HG03064 (cell line): ENCODE results near the gene CALHM5.
"Not testable (repeated sequence)": the region's sequence is repeated elsewhere in the genome, so short reads cannot be mapped to it uniquely, and the experiment has no call there.

Source experiments
- ATAC-seq: cut with Tn5 transposase; IDR thresholded peaks from one replicate; pipeline ENCODE4 v1.9.1; 2021; ENCODE audit warnings: low read depth; ENCODE audit not compliant: unreplicated experiment

The CALHM5 gene, protein sequence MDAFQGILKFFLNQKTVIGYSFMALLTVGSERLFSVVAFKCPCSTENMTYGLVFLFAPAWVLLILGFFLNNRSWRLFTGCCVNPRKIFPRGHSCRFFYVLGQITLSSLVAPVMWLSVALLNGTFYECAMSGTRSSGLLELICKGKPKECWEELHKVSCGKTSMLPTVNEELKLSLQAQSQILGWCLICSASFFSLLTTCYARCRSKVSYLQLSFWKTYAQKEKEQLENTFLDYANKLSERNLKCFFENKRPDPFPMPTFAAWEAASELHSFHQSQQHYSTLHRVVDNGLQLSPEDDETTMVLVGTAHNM

DNA sequence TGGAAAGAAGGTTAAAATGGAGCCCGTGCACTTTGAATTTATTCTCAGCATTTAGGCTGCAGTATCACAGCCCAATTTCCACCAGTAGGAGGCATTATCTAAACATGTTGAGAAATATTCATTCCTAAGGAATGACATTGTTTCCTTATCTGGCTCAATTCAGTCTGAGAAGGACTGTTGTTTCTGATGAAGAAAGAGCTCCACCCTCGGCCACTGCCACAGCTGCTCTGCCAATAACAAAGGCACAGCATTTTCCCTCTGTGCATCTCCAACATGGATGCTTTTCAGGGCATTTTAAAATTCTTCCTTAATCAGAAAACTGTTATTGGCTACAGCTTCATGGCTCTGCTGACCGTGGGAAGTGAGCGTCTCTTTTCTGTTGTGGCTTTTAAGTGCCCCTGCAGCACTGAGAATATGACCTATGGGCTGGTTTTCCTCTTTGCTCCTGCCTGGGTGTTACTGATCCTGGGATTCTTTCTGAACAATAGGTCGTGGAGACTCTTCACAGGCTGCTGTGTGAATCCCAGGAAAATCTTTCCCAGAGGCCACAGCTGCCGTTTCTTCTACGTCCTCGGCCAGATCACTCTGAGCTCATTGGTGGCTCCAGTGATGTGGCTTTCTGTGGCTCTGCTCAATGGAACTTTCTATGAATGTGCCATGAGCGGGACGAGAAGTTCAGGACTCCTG lies at the start of gene CALHM5:
Gene CALHM5 (plus strand): TSS at position 216 of the 687 bp plus-strand sequence. CDS start 58 bp downstream, at position 274.
- ATAC-seq, result no peak

DNA sequence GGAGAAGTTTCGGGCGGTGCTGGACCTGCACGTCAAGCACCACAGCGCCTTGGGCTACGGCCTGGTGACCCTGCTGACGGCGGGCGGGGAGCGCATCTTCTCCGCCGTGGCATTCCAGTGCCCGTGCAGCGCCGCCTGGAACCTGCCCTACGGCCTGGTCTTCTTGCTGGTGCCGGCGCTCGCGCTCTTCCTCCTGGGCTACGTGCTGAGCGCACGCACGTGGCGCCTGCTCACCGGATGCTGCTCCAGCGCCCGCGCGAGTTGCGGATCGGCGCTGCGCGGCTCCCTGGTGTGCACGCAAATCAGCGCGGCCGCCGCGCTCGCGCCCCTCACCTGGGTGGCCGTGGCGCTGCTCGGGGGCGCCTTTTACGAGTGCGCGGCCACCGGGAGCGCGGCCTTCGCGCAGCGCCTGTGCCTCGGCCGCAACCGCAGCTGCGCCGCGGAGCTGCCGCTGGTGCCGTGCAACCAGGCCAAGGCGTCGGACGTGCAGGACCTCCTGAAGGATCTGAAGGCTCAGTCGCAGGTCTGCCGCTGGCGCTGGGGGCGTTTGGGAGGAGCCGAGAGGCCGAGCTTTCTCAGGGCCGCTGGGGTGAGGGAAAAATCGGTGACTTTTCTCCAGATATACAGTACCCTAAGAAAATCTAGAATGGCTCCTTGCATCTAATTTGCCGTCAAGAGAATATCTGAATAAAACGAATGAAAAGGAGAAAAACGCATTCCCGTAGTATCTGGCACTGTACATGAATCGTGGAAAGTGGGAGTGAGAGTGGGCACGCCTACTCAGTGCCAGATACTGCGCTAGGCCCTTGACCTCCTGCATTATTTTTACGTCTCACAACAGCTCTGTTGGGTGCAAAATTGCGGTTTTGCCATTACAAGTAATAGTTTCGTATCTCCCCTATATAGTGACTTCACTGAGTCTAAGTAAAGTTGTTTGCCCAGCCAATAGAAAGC lies 49.2 kb upstream of the CALHM5 start:
- peak; percentile 90 for ATAC-seq

DNA sequence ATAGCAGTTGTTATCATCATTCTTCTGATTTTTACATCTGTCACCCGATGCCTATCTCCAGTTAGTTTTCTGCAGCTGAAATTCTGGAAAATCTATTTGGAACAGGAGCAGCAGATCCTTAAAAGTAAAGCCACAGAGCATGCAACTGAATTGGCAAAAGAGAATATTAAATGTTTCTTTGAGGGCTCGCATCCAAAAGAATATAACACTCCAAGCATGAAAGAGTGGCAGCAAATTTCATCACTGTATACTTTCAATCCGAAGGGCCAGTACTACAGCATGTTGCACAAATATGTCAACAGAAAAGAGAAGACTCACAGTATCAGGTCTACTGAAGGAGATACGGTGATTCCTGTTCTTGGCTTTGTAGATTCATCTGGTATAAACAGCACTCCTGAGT lies 48.1 kb upstream of the CALHM5 start:
- ATAC-seq, result no peak

DNA sequence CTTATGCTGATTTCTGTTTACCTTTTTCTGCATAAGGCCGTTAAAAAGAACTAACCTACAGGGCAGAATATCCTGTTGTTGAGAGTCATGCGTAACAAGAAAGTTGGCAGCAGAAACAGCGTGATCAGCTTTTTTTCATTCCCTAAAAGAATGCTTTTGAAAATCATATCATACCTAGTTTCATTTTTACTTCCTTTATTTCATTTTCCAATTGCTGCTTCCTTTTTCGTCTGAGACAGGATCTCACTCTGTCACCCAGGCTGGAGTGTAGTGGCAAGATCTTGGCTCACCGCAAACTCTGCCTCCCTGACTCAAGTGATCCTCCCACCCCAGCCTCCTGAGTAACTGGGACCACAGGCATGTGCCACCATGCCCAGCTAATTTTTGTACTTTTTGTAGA lies 46.2 kb upstream of the CALHM5 start:
- ATAC-seq, result no peak

DNA sequence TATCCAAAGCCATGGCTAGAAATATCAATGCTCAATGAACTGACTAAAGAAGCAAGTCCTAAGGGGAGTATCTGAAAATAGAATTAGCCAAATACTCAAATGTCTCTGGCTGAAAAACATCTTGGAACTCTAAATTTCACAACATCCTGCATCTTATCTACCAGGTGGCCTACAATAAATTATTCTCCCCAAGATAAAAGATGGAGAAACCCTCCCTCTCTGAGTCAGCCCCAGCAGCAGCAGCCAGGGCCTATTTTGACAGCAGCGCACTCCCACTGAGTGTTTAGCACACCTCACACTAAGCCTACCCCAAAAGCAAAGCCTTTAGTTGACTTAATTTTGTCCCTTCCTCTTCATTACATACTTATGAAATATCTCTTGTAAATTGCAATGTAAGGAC lies 44.3 kb upstream of the CALHM5 start:
- no peak for ATAC-seq

DNA sequence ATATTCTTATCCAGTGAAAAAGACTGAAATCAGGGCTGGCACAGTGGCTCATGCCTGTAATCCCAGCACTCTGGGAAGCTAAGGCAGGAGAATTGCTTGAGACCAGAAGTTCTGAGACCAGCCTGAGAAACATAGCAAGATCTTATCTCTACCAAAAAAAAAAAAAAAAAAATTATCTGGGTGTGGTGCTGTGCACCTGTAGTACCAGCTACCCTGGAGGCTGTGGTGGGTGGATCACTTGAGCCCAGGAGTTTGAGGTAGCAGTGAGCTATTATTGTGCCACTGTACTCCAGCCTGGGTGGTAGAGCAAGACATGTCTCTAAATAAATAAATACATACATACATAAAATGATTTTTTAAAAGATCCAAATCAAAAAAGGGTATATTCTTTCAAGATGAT lies 43.9 kb upstream of the CALHM5 start:
- no peak for ATAC-seq

DNA sequence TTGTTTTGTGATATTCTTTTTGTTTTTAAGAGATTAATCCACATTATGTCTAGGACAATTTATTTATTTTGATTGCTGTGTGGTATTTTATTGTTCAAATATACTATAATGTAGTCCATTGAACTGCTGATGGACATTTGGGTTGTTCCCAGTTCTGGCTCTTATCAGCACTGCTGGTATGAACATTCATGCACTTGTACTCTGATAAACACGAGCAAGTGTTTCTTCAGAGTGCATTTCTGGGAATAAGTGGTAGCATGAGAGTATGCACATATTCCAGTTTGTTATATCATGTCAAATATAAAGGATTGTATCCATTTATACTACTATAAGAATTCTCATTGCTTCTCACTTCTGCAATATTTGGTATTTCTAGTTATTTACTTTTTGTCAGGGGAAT lies 43.1 kb upstream of the CALHM5 start:
- no peak for ATAC-seq

DNA sequence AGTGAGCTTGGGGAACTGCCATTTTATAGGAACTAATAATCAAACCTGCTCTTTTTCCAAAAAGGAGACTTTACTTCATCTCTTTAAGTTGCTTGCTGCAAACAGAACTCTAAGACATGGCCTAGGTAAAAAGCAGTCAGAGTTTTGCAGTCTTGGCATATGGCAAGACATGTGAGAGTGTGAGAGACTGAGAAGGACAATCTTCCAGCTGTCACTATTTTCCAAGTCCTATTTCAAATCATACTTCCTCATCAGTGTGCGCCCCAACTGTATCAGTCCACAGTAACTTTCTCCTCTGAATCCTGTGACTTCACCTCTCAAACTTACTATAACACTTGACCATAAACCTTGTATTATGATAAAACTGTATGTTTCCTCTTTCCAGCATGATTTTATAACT lies 39.9 kb upstream of the CALHM5 start:
- no peak for ATAC-seq

DNA sequence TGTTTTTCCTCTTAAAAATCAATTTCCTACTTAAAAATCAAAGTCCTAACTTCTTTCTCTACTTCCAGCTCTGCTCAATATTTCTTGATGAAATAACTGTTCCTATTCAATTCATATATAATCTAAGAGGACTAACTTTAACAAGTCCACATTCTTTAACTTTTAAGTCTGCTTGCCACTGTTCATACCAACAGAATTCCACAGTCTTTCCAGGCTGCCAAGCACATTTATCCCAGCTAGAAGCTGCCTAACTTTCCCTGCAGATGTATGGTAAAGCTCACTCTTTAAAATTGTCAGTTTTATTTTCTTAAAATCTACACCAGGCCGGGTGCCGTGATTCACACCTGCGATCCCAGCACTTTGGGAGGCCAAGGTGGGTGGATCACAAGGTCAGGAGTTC lies 38.7 kb upstream of the CALHM5 start:
- no peak for ATAC-seq

DNA sequence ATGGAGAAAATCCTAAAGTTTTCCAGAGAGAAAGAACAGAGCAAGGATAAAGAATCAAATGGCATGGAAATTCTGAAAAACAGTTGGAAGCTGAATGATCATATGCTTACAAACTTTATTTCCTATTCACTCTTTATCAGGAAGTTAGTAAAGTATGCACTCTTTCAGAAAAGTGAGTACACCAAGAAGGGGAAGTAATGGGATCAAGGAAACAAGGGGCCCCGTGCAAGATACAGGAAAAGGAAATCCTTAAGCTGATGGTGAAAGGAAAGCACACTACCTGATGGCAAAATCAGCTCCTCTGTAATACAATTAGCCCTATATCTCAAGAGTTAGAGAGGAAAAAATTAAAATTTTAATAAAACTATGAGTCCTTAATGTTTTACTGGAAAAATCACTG lies 36.3 kb upstream of the CALHM5 start:
- ATAC-seq, result no peak

DNA sequence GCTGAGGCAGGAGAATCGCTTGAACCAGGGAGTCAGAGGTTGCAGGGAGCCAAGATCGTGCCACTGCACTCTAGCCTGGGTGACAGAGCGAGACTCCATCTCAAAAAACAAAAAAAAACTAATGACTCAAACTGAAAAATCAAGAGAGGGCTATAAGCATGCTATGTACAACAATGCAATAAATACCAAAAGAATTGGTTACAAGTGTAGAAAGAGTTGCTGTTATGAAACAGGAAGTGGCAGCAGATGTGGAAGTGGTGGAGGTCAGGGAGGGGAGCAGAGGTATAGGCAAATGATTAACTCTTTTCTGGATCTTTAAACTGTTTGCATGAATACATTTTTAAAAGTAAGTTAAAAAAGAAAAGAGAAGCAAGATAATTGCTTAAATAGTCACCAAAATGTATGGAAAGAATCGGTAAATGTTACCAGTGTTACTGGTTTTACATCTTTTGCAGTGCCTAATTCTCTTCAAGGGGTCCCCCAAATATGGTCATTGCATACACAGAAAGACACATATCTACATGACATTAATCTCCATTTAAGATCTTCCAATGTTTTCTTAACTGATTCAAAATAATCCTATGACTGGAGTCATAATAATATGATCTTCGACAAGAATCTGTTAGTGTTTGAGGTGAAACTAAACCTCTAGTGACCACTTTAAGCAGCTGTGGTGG lies 35.3 kb upstream of the CALHM5 start:
- peak; percentile 100 for ATAC-seq

DNA sequence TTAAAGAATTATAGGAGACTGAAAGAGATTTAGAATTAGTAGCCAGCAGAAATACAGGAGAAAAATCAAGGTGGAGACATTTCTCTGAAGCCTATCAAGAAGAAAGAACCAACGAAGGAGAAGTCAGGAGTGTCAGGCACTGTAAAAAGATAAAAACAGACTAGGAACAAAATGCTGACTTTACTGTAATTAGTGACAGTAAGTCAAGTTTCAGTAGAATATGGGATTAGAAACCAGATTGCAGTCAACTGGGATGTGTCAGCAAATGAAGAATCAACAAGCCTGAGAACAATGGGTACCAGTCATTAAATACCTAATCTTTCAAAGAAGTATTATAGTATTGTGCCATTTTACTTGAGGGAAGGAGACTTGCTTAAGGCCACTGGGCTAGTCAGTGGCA lies 28.7 kb upstream of the CALHM5 start:
- no peak for ATAC-seq

DNA sequence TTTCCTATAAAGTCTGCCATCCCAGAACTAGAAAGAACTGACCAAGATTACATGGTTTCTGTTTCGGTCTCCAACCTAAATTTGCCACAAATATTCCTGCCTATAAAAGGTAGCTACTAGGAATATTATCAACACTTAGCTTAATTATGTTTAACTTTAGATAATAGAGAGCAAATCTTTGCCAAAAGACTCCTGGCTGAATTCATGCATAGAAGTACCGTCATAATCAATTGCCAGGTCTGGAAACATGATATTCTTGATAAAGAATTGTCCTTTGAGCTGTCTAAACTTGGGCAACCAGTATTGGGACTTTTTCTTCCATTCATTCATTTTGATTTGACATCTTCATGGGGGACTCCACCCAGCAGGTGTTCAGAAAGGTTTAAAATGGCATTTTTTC lies 27.8 kb upstream of the CALHM5 start:
- no peak for ATAC-seq

DNA sequence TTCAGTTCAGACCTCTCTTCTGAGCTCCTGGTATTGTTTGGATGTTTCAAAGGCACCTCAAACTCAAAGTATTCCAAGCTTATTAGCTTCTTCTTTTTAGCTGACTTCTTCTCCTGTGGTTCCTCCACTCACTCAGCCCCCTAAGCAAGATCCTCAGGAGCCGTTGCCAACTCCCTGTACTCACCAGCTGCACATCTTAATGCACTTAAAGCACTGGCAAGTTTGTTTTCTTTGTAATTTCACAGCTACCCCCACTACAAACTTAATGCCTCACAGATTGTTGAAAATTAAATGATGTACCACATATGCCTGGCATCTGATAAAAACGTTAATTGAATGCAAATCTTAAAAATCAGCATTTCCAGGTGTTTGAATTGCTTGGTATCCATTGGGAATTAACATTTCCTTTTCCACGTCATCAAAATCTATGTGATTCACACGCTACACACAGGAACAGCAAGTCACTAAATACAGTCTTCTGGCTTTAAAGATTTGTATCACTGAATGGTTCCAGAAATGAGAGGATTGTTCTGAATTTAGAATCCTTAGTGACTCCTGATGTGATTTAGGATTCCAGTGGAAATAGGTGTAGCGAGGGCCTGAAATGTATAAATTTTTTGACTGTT lies 25.8 kb upstream of the CALHM5 start:
- no peak for ATAC-seq

DNA sequence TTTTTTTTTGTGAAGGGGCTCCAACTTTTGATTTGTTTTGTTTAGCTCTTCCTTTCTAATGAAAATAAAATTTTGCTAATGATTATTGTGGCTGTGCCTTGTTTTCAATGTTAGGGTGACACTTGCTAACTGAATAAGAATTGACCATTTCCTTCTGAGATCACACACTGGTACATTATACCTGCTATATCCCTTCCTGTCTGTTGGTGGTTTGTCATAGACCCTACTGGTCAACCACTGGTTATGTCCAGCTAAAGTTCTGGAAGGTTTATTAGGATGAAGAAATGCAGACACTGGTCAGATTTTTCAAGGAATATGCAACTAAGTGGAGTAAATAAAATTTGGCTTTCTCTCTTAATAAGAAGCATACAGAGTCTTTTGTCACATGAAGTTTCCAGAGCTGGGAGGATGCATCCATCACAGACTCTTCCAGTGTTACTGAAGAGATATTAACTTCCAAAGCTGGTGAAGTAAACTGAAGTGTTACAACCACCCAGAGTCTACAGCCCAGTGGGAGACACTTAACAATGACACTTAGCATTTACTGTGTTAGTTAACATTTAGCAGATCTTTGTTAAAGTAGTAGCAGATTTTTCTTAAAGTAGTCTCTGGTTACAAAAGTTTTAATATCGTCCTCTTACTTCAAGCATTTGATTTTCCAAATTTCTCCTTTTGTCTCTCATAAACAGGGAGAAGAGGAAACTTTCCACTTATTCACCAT lies 19.7 kb upstream of the CALHM5 start:
- ATAC-seq, result no peak

DNA sequence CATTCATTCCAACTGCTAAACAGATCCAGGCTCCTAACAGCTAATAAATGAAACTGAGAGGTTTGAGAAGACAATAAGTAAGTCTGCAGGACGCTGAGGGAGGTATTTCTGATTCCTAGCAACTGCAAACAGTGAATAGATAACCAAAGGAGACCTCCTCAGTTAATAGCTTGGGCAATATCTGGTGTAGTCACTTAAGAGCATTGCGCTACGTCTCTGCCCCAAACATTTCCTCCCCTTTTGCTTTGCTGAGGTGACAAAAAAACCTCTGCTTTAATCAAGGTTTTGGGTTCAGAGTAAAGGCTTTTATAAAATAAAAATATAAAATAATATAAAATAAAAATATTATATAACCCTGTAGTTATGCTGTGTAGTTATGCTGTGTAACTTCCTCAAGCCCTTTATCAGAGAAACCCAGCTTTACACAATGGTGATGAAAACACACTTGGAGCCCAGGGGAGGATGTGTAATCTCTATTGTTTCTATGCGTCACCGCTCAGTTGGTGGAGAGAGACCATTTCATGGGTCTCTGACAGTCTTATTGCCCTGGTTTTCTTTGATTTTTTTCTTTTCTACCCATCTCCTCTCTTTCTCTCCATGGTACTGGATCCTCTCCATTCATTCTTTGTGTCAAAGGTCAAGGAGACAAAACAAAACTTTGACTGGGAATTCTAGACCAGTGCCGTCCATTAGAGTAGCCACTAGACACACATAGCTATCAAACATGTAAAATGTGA lies 18.9 kb upstream of the CALHM5 start:
- ATAC-seq, result no peak

DNA sequence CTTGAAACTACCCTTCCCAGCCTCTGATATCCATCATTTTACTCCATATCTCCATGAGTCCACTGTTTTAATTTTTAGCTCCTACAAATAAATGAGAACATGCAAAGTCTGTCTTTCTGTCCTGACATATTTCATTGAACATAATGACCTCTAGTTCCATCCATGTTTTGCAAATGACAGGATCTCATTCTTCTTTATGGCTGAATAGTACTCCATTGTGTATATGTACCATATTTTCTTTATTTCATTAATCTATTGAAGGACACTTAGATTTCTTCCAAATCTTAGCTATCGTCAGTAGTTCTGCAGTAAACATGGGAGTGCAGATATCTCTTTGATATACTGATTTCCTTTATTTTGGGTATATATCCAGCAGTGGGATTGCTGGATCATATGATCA lies 16.3 kb upstream of the CALHM5 start:
- ATAC-seq, result not testable (repeated sequence)

DNA sequence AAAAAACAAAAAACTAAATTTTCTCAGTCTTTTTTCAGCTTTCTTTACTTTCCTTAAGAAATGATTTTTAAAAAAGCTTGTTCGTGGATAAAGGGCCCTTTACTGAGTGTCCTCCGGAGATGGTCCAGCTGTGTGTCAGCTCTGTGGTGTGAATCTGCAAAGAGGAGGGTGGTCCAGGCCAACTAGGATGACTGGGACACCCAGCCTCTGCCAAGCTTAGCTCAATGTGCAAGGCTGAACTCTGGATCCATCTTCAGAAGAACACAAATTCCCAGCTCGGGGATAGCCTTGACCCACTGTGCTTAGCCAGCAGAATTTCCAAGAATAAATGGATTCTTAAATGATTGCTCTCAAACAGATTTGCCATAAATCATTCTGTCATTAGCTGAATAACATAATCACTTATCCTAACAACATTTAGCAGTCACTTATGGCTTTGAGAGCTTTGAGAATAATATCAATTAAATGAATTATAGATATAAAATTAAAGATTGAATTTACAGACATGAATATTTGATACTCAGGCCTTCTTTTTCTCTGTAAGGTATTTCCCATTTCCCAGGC lies 14.2 kb upstream of the CALHM5 start:
- ATAC-seq, result no peak
